Hepatocyte (in vitro differentiated cells): Measurements from ENCODE around the gene BRD3OS.

Experiments used
- CTCF ChIP-seq: fragments of 200-600 bp; sonication (generic); IDR thresholded peaks from 2 replicates; pipeline ENCODE4 v1.5.1; 2016; ENCODE audit warnings: antibody characterized with exemption, mild to moderate bottlenecking; ENCODE audit not compliant: poor library complexity
- EZH2phosphoT487 ChIP-seq: fragments of 200-600 bp; sonication (generic); IDR thresholded peaks from one replicate; pipeline ENCODE4 v1.6.1; 2018; ENCODE audit warnings: antibody characterized with exemption, mild to moderate bottlenecking, low read depth, moderate library complexity; ENCODE audit not compliant: unreplicated experiment, severe bottlenecking

- TF ChIP-seq EZH2phosphoT487: no peak
- no peak for TF ChIP-seq CTCF
Observed at GRCh38 chr9:134060546-134060945, 35.3 kb downstream of the BRD3OS start.
